H9 (cell line): ENCODE results near the gene UBE3C. TPM values are rescaled to one million over a fixed set of nuclear protein-coding genes. Genes with fewer than 3 reads are reported as not detected.

Experiments
- DNase-seq: peaks from one replicate; pipeline ENCODE4 v3.0.0-alpha.2; 2017
- H2AFZ ChIP-seq: one replicate; pipeline ENCODE4 v1.6.1; 2013; ENCODE audit warnings: mild to moderate bottlenecking, low read length, control low read depth, moderate library complexity
- H2AK5ac ChIP-seq: 2 replicates; pipeline ENCODE4 v1.6.1; 2013; ENCODE audit warnings: low read length, control low read depth, mixed read lengths; ENCODE audit not compliant: insufficient read length
- H2BK120ac ChIP-seq: one replicate; pipeline ENCODE4 v1.6.1; 2013; ENCODE audit warnings: low read depth, mild to moderate bottlenecking, low read length, control low read depth, inconsistent platforms; ENCODE audit not compliant: poor library complexity, severe bottlenecking
- H2BK12ac ChIP-seq: 2 replicates; pipeline ENCODE4 v1.6.1; 2013; ENCODE audit warnings: low read length, control low read depth, mixed read lengths, low read depth; ENCODE audit not compliant: insufficient read length
- H2BK15ac ChIP-seq: 2 replicates; pipeline ENCODE4 v1.6.1; 2013; ENCODE audit warnings: low read depth, low read length, control low read depth
- H2BK20ac ChIP-seq: one replicate; pipeline ENCODE4 v1.6.1; 2013; ENCODE audit warnings: low read depth, mild to moderate bottlenecking, low read length, control low read depth, inconsistent platforms; ENCODE audit not compliant: poor library complexity, severe bottlenecking
- H2BK5ac ChIP-seq: 2 replicates; pipeline ENCODE4 v1.6.1; 2013; ENCODE audit warnings: low read length, control low read depth, mixed read lengths; ENCODE audit not compliant: insufficient read length
- H3K14ac ChIP-seq: 2 replicates; pipeline ENCODE4 v1.6.1; 2013; ENCODE audit warnings: low read length, control low read depth; ENCODE audit not compliant: insufficient read depth
- H3K18ac ChIP-seq: 2 replicates; pipeline ENCODE4 v1.6.1; 2013; ENCODE audit warnings: low read depth, mild to moderate bottlenecking, mixed read lengths, low read length, control low read depth; ENCODE audit not compliant: insufficient read length
- H3K23ac ChIP-seq: 2 replicates; pipeline ENCODE4 v1.6.1; 2013; ENCODE audit warnings: low read length, control low read depth, mixed read lengths, low read depth; ENCODE audit not compliant: insufficient read length
- H3K23me2 ChIP-seq: 2 replicates; pipeline ENCODE4 v1.6.1; 2013; ENCODE audit warnings: low read depth, mild to moderate bottlenecking, mixed read lengths, low read length, control low read depth; ENCODE audit not compliant: insufficient read length, poor library complexity, severe bottlenecking
- H3K27ac ChIP-seq: 2 replicates; pipeline ENCODE4 v1.5.1; 2013; ENCODE audit warnings: low read length, control low read depth, mixed read lengths, low read depth; ENCODE audit not compliant: insufficient read length
- H3K27me3 ChIP-seq: 2 replicates; pipeline ENCODE4 v1.6.1; 2013; ENCODE audit warnings: low read length, control low read depth, inconsistent platforms; ENCODE audit not compliant: insufficient read depth
- H3K4ac ChIP-seq: 2 replicates; pipeline ENCODE4 v1.6.1; 2013; ENCODE audit warnings: low read depth, mild to moderate bottlenecking, control low read depth, inconsistent platforms, low read length, moderate library complexity
- H3K4me1 ChIP-seq: 2 replicates; pipeline ENCODE4 v1.6.1; 2013; ENCODE audit warnings: low read length, control low read depth, inconsistent platforms; ENCODE audit not compliant: insufficient read depth
- H3K4me2 ChIP-seq: 2 replicates; pipeline ENCODE4 v1.6.1; 2013; ENCODE audit warnings: low read length, control low read depth, mixed read lengths; ENCODE audit not compliant: insufficient read length, insufficient read depth
- H3K56ac ChIP-seq: 2 replicates; pipeline ENCODE4 v1.6.1; 2013; ENCODE audit warnings: low read depth, mild to moderate bottlenecking, mixed read lengths, low read length, control low read depth; ENCODE audit not compliant: insufficient read length
- H3K79me1 ChIP-seq: 2 replicates; pipeline ENCODE4 v1.6.1; 2013; ENCODE audit warnings: low read depth, mild to moderate bottlenecking, moderate library complexity, low read length, control low read depth, inconsistent platforms; ENCODE audit not compliant: insufficient read depth, poor library complexity, severe bottlenecking
- H3K79me2 ChIP-seq: 2 replicates; pipeline ENCODE4 v1.6.1; 2013; ENCODE audit warnings: low read length, control low read depth, inconsistent platforms; ENCODE audit not compliant: insufficient read depth
- H3K9ac ChIP-seq: 2 replicates; pipeline ENCODE4 v1.6.1; 2013; ENCODE audit warnings: low read length, control low read depth, mixed read lengths; ENCODE audit not compliant: insufficient read length; ENCODE audit errors: extremely low read depth
- H3K9me3 ChIP-seq: one replicate; pipeline ENCODE4 v1.6.1; 2013; ENCODE audit warnings: low read depth, low read length, inconsistent platforms; ENCODE audit not compliant: control insufficient read depth
- H3T11ph ChIP-seq: one replicate; pipeline ENCODE4 v1.6.1; 2013; ENCODE audit warnings: mild to moderate bottlenecking, low read length, control low read depth, inconsistent platforms
- H4K20me1 ChIP-seq: one replicate; pipeline ENCODE4 v1.6.1; 2013; ENCODE audit not compliant: control insufficient read depth, insufficient read length, insufficient read depth
- H4K5ac ChIP-seq: 2 replicates; pipeline ENCODE4 v1.6.1; 2013; ENCODE audit warnings: low read depth, mild to moderate bottlenecking, mixed read lengths, low read length, control low read depth; ENCODE audit not compliant: insufficient read length
- H4K8ac ChIP-seq: replicated peaks from 2 replicates; pipeline ENCODE4 v1.6.1; 2013; ENCODE audit warnings: low read length, control low read depth, mixed read lengths, low read depth; ENCODE audit not compliant: insufficient read length
- H4K91ac ChIP-seq: 2 replicates; pipeline ENCODE4 v1.6.1; 2013; ENCODE audit warnings: low read depth, mild to moderate bottlenecking, moderate library complexity, mixed read lengths, low read length, control low read depth; ENCODE audit not compliant: insufficient read length
- H3K27ac Mint-ChIP-seq, 3 experiments: 2 replicates in 2 of 3; 3 replicates in 1 of 3; pipeline ENCODE4 v1.8.0; 2020 to 2021; ENCODE audit warnings: mixed read lengths in 3 of 3, mild to moderate bottlenecking in 1 of 3, moderate library complexity in 1 of 3
- H3K27me3 Mint-ChIP-seq: 2 replicates; pipeline ENCODE4 v1.8.0; 2021; ENCODE audit warnings: low read depth, mild to moderate bottlenecking, moderate library complexity, mixed read lengths
- H3K36me3 Mint-ChIP-seq, 3 experiments: 2 replicates in 2 of 3; 3 replicates in 1 of 3; pipeline ENCODE4 v1.8.0; 2020 to 2021; ENCODE audit warnings: low read depth in 3 of 3, mixed read lengths in 3 of 3; ENCODE audit not compliant: insufficient read depth in 1 of 3
- H3K4me1 Mint-ChIP-seq, 2 experiments: 2 replicates each; pipeline ENCODE4 v1.8.0; 2020; ENCODE audit warnings: mixed read lengths in 2 of 2
- H3K4me3 Mint-ChIP-seq, 2 experiments: 2 replicates in 1 of 2; 3 replicates in 1 of 2; pipeline ENCODE4 v1.8.0; 2020 to 2021; ENCODE audit warnings: mild to moderate bottlenecking in 2 of 2, mixed read lengths in 2 of 2, moderate library complexity in 1 of 2
- H3K9me3 Mint-ChIP-seq, 2 experiments: 2 replicates in 1 of 2; 3 replicates in 1 of 2; pipeline ENCODE4 v1.8.0; 2020; ENCODE audit warnings: mild to moderate bottlenecking in 2 of 2, mixed read lengths in 2 of 2, moderate library complexity in 1 of 2
- WGBS: extraction: QIAGEN DNeasy Blood & Tissue Kit; methylation state at CpG from one replicate; pipeline ENCODE4 v1.1.7; 2013; ENCODE audit warnings: missing lambda C conversion rate, low lambda C conversion rate, mixed read lengths; ENCODE audit not compliant: insufficient read length; ENCODE audit errors: extremely low coverage; 5-methylcytosine and 5-hydroxymethylcytosine counted together
- total RNA-seq: library from RNA; stranded (reverse); gene quantifications from 2 replicates; pipeline ENCODE4 v1.2.1, GENCODE V29; 2021
- TF ChIP-seq, protein P1 (sequence below): fragments of 200-600 bp; sonication (generic); conservative IDR thresholded peaks from 3 replicates; pipeline ENCODE4 v1.8.0; 2021; ENCODE audit warnings: antibody characterized with exemption, mild to moderate bottlenecking

UBE3C gene
- total RNA-seq, 1 experiment from 2014 or later: 63.3 TPM

DNA sequence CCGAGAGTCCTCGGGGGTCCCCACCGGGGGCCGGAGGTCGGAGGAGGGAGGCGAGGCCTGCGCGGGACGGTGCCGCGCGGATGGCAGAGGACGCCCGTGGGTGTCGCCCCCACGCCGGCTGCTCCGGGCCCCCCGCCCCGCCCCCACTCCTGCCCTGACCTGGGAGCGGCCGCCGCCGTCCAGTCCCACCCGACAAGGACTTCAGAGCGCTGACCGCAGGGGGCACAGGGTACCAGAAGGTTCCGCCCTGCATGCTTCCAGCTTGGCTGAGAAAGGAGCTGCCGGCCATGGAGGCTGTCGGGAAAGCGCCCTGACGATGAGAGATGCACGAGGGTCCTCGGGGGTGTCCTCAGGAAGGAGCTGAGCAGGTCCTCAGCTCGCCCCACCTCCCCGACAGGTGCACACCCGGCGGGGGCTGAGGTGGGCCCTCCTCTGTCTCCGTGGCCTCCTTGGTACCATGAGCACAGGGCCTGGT is 141.1 kb downstream of the UBE3C start:
- Histone ChIP-seq H4K91ac (no peak overlapping the region), H2AFZ (no peak overlapping the region)
- TF ChIP-seq, protein P1, sequence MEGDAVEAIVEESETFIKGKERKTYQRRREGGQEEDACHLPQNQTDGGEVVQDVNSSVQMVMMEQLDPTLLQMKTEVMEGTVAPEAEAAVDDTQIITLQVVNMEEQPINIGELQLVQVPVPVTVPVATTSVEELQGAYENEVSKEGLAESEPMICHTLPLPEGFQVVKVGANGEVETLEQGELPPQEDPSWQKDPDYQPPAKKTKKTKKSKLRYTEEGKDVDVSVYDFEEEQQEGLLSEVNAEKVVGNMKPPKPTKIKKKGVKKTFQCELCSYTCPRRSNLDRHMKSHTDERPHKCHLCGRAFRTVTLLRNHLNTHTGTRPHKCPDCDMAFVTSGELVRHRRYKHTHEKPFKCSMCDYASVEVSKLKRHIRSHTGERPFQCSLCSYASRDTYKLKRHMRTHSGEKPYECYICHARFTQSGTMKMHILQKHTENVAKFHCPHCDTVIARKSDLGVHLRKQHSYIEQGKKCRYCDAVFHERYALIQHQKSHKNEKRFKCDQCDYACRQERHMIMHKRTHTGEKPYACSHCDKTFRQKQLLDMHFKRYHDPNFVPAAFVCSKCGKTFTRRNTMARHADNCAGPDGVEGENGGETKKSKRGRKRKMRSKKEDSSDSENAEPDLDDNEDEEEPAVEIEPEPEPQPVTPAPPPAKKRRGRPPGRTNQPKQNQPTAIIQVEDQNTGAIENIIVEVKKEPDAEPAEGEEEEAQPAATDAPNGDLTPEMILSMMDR: no peak

More for the DNA sequence above, 141.1 kb downstream of the UBE3C start:
- Histone ChIP-seq H3K79me2 (no peaks in the 10 kb centered on the region), H3K18ac (no peak overlapping the region), H3K9ac (no peak overlapping the region), H2BK20ac (no peak overlapping the region), H2BK15ac (no peak overlapping the region), H4K8ac (no peak overlapping the region), H2BK120ac (no peak overlapping the region), H2BK5ac (no peak overlapping the region), H4K20me1 (no peaks in the 10 kb centered on the region), H3K23me2 (no peaks in the 10 kb centered on the region), H3K27ac (no peak overlapping the region), H3K4ac (no peak overlapping the region), H3K9me3 (peaks cover 10% of the 10 kb centered on the region), H3K23ac (no peak overlapping the region), H3K56ac (no peak overlapping the region), H3K4me1 (no peaks in the 10 kb centered on the region), H3T11ph (no peak overlapping the region), H3K14ac (no peak overlapping the region), H3K4me2 (no peak overlapping the region), H3K79me1 (no peaks in the 10 kb centered on the region), H3K27me3 (no peaks in the 10 kb centered on the region), H4K5ac (no peak overlapping the region), H2BK12ac (no peak overlapping the region), H2AK5ac (no peak overlapping the region)
- H3K4me1 Mint-ChIP-seq: peaks cover 10% of the 10 kb centered on the region in 2 experiments
- no CpG with 5 or more reads among the region's 39 CpGs for WGBS
- H3K36me3 Mint-ChIP-seq: peaks cover 0 to 9% (median 5%) of the 10 kb centered on the region in 3 experiments; a peak in 4 of 7 replicates
- H3K9me3 Mint-ChIP-seq: peaks cover 10 to 12% of the 10 kb centered on the region in 2 experiments; a peak in 4 of 5 replicates
- H3K27ac Mint-ChIP-seq: no peak overlapping the region
- no peak for DNase-seq
- H3K4me3 Mint-ChIP-seq: no peak overlapping the region
- H3K27me3 Mint-ChIP-seq: no peaks in the 10 kb centered on the region
